ENCODE measurements around the gene RGL1. TPM values are rescaled to one million over a fixed set of nuclear protein-coding genes. Genes with fewer than 3 reads are reported as not detected.
"Not testable (repeated sequence)": the region's sequence is repeated elsewhere in the genome, so short reads cannot be mapped to it uniquely, and the experiment has no call there.

Gene RGL1
- total and polyA plus RNA-seq, 3 experiments from 2014 or later, result 0.97 to 3.3 (median 3.3) TPM

DNA sequence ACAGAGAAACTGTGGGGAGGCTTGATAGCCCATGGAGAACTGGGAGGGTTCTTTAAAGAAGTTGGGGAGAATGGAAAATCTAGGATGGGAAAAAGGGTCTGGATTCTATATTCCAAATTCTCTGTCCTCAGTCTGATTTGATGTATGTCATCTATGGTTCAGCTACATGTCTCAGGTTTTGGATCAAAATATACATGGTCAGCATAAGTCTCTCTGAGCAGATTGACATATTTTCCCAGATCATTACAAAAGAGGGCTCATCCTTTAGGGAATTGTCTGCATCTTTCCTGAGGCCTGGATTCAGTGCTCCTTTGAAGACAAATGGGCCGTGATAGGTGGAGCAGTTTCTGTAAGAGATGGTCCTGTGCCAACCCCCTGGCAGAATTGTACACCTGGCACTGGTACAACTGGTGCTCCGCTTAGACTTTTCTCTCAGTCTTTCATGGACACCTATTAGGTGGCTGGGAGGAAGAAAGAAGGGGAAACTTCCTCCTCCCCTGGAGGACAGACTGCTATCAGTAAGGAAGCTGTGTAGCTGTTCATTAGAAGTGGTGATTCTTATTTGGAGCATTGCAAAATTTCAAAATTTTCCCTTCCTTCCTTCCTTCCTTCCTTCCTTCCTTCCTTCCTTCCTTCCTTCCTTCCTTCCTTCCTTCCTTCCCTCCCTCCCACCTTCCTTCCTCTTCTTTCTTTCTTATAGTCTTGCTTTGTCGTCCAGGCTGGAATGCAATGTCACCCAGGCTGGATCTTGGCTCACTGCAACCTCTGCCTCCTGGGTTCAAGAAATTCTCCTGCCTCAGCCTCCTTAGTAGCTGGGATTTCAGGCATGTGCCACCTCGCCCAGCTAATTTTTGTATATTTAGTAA, 26.1 kb upstream of the RGL1 start:
- Histone ChIP-seq H3K4me1 (ENCODE audit: insufficient read depth, low read length) (no peaks in the 10 kb centered on the region), H3K9me3 (ENCODE audit: low read length) (no peaks in the 10 kb centered on the region), H3K27me3 (ENCODE audit: insufficient read depth, low read length, poor library complexity, severe bottlenecking) (no peaks in the 10 kb centered on the region), H3K4me3 (ENCODE audit: low read length) (no peak overlapping the region), H3K27ac (ENCODE audit: low read depth, low read length) (no peak overlapping the region), H3K36me3 (ENCODE audit: insufficient read depth, low read length) (no peaks in the 10 kb centered on the region)
- ChIA-PET POLR2A (no interaction called here), CTCF (no interaction called here)
- no peak overlapping the region for H3K4me3 Mint-ChIP-seq
- peaks cover 3 to 11% (median 8%) of the 10 kb centered on the region in 5 donors for H3K9me3 Mint-ChIP-seq
- peaks cover 0 to 5% (median 2%) of the 10 kb centered on the region in 3 donors for H3K36me3 Mint-ChIP-seq
- H3K4me1 Mint-ChIP-seq, result no peaks in the 10 kb centered on the region
- H3K27me3 Mint-ChIP-seq, result peaks cover 0 to 4% of the 10 kb centered on the region in 2 donors
- peak overlapping the region in 1 of 8 donors; percentile 48 for H3K27ac Mint-ChIP-seq
- no peak for DNase-seq

DNA sequence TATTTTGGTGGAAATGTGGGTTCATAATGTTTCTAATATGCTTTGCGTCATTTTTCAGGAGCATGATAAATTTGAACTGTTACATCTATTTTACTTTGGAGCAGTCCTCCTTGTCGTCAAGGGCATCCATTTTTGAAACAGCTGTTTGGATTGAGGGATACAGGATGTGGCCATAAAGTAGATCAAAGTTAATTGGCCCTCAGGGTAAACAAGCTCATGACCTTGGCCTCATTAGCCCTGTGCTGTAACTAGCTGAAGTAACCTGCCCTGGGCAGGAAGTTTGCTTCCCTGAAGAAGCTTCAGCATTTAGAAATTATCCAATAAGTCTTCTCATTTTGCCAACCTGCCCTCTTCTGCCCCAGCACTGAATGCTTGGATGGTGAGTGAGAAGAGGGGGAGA, 24.8 kb upstream of the RGL1 start:
- H3K4me1 ChIP-seq (ENCODE audit: insufficient read depth, low read length), result no peaks in the 10 kb centered on the region
- H3K27me3 Mint-ChIP-seq, result peaks cover 0 to under 1% of the 10 kb centered on the region in 2 donors
- no peak for DNase-seq
- H3K27ac ChIP-seq (ENCODE audit: low read depth, low read length), result no peak overlapping the region
- H3K9me3 Mint-ChIP-seq, result peaks cover 0 to 5% (median under 1%) of the 10 kb centered on the region in 5 donors
- H3K4me3 Mint-ChIP-seq, result no peak overlapping the region
- H3K27ac Mint-ChIP-seq, result no peak overlapping the region
- no peaks in the 10 kb centered on the region for H3K27me3 ChIP-seq (ENCODE audit: insufficient read depth, low read length, poor library complexity, severe bottlenecking)
- no peaks in the 10 kb centered on the region for H3K4me1 Mint-ChIP-seq
- H3K36me3 Mint-ChIP-seq, result no peaks in the 10 kb centered on the region
- ChIA-PET CTCF (no interaction called here), POLR2A (no interaction called here)
- no peak overlapping the region for H3K4me3 ChIP-seq (ENCODE audit: low read length)
- no peaks in the 10 kb centered on the region for H3K9me3 ChIP-seq (ENCODE audit: low read length)
- H3K36me3 ChIP-seq (ENCODE audit: insufficient read depth, low read length), result no peaks in the 10 kb centered on the region

DNA sequence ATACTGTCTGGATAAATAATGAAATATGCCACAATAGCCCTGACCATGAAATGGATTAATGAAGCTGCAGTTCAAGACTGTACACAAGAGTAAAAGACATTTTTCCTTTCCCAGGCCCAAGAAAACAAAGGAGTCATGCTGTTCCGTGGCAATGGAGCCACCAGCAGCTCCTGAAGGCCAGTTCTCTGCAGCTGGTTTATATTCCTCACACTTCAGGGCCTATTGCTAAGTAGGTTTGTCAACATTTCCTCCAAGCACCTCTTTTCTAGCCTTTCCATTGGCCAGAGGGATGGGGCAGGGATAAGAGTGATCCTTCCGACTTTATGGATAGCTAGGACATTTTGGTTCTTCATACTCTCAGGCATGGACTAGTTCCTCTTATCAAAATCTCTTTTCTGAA, 24.2 kb upstream of the RGL1 start:
- DNase-seq, result no peak
- POLR2A ChIA-PET, result no interaction called here
- H3K4me3 ChIP-seq (ENCODE audit: low read length), result no peak overlapping the region
- no peaks in the 10 kb centered on the region for H3K27me3 ChIP-seq (ENCODE audit: insufficient read depth, low read length, poor library complexity, severe bottlenecking)
- no peaks in the 10 kb centered on the region for H3K9me3 ChIP-seq (ENCODE audit: low read length)
- no peak overlapping the region for H3K4me3 Mint-ChIP-seq
- peaks cover 0 to 2% (median 0%) of the 10 kb centered on the region in 5 donors for H3K9me3 Mint-ChIP-seq
- H3K4me1 ChIP-seq (ENCODE audit: insufficient read depth, low read length), result no peaks in the 10 kb centered on the region
- no peaks in the 10 kb centered on the region for H3K27me3 Mint-ChIP-seq
- CTCF ChIA-PET, result no interaction called here
- H3K4me1 Mint-ChIP-seq, result no peaks in the 10 kb centered on the region
- no peaks in the 10 kb centered on the region for H3K36me3 Mint-ChIP-seq
- H3K36me3 ChIP-seq (ENCODE audit: insufficient read depth, low read length), result no peaks in the 10 kb centered on the region
- H3K27ac ChIP-seq (ENCODE audit: low read depth, low read length), result no peak overlapping the region
- H3K27ac Mint-ChIP-seq, result no peak overlapping the region

DNA sequence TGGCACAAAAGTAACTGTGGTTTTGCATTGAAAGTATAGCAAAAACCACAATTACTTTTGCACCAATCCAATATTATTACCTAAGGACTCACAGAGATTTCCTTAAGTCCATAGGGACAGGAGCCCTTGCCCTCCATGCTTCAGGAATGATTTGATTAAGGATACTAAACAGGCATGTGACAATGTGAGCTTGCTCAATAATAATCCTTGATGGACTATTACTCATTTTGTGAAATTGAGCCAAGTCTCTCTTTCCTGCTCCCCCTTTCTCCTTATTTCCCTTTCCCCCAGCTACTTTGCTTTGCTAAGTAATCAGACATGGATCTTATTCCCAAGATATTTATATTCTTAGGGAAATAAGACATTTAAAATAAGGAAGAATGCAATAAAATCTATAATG, 21.6 kb upstream of the RGL1 start:
- no peak for DNase-seq
- Histone ChIP-seq H3K9me3 (ENCODE audit: low read length) (no peaks in the 10 kb centered on the region), H3K4me1 (ENCODE audit: insufficient read depth, low read length) (no peaks in the 10 kb centered on the region), H3K27me3 (ENCODE audit: insufficient read depth, low read length, poor library complexity, severe bottlenecking) (no peaks in the 10 kb centered on the region), H3K36me3 (ENCODE audit: insufficient read depth, low read length) (no peaks in the 10 kb centered on the region), H3K4me3 (ENCODE audit: low read length) (no peak overlapping the region), H3K27ac (ENCODE audit: low read depth, low read length) (no peak overlapping the region)
- CTCF ChIA-PET, result interaction anchor here (1.0 kb wide), 1 partner anchor 128 kb away, joined by 3 read pairs; no protein-coding TSS in a partner anchor
- no peak overlapping the region for H3K27ac Mint-ChIP-seq
- H3K4me3 Mint-ChIP-seq, result no peak overlapping the region
- no peaks in the 10 kb centered on the region for H3K36me3 Mint-ChIP-seq
- POLR2A ChIA-PET, result no interaction called here
- no peaks in the 10 kb centered on the region for H3K27me3 Mint-ChIP-seq
- H3K9me3 Mint-ChIP-seq, result no peaks in the 10 kb centered on the region
- peaks cover 0 to 2% (median 0%) of the 10 kb centered on the region in 3 donors for H3K4me1 Mint-ChIP-seq

DNA sequence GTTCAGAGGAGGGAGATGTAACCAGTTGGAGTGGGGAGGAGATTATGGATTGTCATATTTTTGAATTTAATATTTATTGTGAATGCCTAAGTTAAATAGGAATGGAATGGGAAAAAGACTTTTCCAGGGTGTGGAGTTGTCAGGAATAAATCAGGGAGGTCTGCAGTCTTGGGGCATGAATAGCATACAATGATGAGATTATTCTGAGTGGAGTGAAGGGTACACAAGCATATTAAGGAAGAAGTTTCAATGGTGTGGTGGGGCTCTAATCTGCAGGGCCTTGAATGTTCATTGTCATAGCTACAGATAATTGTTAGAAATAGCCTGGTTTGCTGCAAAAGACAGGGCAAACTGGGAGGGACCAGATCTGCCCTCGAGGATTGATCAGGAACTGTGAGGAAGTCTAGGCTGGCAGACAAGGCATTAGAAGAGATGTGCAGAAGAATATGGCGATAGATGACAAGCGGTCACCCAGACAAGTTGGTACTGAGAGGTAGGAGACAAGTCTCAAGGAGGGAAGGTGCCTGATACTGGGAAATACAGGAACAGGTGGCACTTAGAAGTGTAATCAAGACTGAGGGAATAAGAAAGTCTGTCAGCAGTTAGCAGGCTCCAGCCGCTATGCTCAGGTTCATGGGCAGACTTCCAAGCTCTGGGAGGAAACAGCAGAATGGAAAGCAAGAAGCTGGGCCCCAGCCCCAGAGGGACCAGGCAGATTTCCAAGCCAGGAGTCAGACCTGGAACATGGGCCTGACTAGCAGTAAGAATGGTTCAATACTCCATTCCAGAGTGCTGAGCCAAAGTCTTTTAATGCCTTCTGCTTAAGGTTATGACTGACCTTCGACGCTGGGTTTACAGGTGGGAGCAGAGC, 20.9 kb upstream of the RGL1 start:
- no peak overlapping the region for H3K4me3 Mint-ChIP-seq
- ChIA-PET POLR2A (no interaction called here), CTCF (no interaction called here)
- DNase-seq, result no peak
- Histone ChIP-seq H3K9me3 (ENCODE audit: low read length) (no peaks in the 10 kb centered on the region), H3K36me3 (ENCODE audit: insufficient read depth, low read length) (no peaks in the 10 kb centered on the region), H3K4me1 (ENCODE audit: insufficient read depth, low read length) (no peaks in the 10 kb centered on the region), H3K4me3 (ENCODE audit: low read length) (no peak overlapping the region), H3K27me3 (ENCODE audit: insufficient read depth, low read length, poor library complexity, severe bottlenecking) (no peaks in the 10 kb centered on the region), H3K27ac (ENCODE audit: low read depth, low read length) (no peak overlapping the region)
- H3K4me1 Mint-ChIP-seq, result peaks cover 0 to 2% (median 0%) of the 10 kb centered on the region in 3 donors
- no peak overlapping the region for H3K27ac Mint-ChIP-seq
- no peaks in the 10 kb centered on the region for H3K9me3 Mint-ChIP-seq
- no peaks in the 10 kb centered on the region for H3K27me3 Mint-ChIP-seq
- H3K36me3 Mint-ChIP-seq, result no peaks in the 10 kb centered on the region

DNA sequence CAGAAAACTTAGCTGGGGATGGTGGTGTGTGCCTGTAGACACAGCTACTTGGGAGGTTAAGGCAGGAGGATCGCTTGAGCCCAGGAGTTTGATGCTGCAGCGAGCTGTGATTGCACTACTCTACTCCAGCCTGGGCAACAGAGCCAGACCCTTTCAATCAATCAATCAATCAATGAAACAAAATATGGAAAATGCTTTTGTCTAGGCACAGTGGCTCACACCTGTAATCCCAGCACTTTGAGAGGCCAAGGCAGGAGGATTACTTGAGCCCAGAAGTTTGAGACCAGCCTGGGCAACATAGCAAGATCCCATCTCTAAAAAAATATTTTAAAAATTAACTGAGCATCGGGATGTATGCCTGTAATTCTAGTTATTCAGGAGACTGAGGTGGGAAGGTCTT, 19.0 kb upstream of the RGL1 start:
- H3K9me3 Mint-ChIP-seq; CTCF ChIA-PET; H3K4me1 ChIP-seq (ENCODE audit: insufficient read depth, low read length); H3K27me3 Mint-ChIP-seq; H3K27me3 ChIP-seq (ENCODE audit: insufficient read depth, low read length, poor library complexity, severe bottlenecking); H3K4me1 Mint-ChIP-seq; DNase-seq; H3K36me3 ChIP-seq (ENCODE audit: insufficient read depth, low read length); H3K9me3 ChIP-seq (ENCODE audit: low read length); H3K4me3 Mint-ChIP-seq; H3K36me3 Mint-ChIP-seq; POLR2A ChIA-PET; H3K4me3 ChIP-seq (ENCODE audit: low read length); H3K27ac Mint-ChIP-seq; H3K27ac ChIP-seq (ENCODE audit: low read depth, low read length): not testable (repeated sequence)

DNA sequence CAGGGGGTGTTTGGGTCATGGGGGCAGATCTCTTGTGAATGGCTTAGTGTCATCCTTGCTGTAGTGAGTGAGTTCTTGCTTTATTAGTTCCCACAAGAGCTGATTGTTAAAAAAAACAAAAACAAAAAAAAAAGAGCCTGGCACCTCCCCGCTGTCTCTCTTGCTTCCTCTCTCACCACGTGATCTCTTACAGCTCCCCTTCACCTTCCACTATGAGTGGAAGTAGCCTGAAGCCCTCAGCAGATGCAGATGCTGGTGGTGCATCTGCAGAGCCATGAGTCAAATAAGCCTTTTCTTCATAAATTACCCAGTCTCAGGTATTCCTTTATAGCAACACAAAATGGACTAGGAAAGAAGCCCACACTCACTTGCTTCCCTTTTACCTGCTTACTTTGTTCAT, 17.2 kb upstream of the RGL1 start:
- H3K27ac ChIP-seq (ENCODE audit: low read depth, low read length), result no peak overlapping the region
- peaks cover 0 to 2% (median 0%) of the 10 kb centered on the region in 3 donors for H3K4me1 Mint-ChIP-seq
- DNase-seq, result no peak
- POLR2A ChIA-PET, result no interaction called here
- CTCF ChIA-PET, result no interaction called here
- H3K27me3 Mint-ChIP-seq, result peaks cover 0 to 2% of the 10 kb centered on the region in 2 donors
- no peaks in the 10 kb centered on the region for H3K36me3 ChIP-seq (ENCODE audit: insufficient read depth, low read length)
- no peaks in the 10 kb centered on the region for H3K4me1 ChIP-seq (ENCODE audit: insufficient read depth, low read length)
- no peak overlapping the region for H3K27ac Mint-ChIP-seq
- H3K9me3 ChIP-seq (ENCODE audit: low read length), result no peaks in the 10 kb centered on the region
- no peaks in the 10 kb centered on the region for H3K9me3 Mint-ChIP-seq
- no peaks in the 10 kb centered on the region for H3K36me3 Mint-ChIP-seq
- H3K27me3 ChIP-seq (ENCODE audit: insufficient read depth, low read length, poor library complexity, severe bottlenecking), result no peaks in the 10 kb centered on the region
- H3K4me3 ChIP-seq (ENCODE audit: low read length), result no peak overlapping the region
- no peak overlapping the region for H3K4me3 Mint-ChIP-seq

DNA sequence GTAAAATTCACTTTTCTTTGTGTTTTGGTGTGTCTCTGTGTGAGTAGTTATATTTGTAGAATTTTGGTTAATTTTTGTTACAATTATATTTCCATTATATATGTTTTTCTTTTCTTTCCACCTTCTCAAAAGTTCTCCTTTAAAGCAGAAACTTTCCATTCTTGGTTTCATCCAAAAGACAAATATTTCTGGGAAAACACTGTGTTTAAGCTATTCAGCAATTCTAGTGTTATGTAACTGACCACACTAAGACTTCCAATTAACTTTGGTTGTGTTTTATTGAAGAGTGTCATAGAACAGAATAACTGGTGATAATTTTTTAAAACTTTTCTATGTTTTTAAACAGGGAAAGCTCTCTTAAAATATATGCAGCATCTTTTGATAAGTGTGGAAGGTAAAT, 13.6 kb upstream of the RGL1 start:
- ChIA-PET POLR2A (no interaction called here), CTCF (no interaction called here)
- Histone ChIP-seq H3K4me1 (ENCODE audit: insufficient read depth, low read length) (no peaks in the 10 kb centered on the region), H3K27ac (ENCODE audit: low read depth, low read length) (no peak overlapping the region), H3K9me3 (ENCODE audit: low read length) (no peaks in the 10 kb centered on the region), H3K36me3 (ENCODE audit: insufficient read depth, low read length) (no peaks in the 10 kb centered on the region), H3K27me3 (ENCODE audit: insufficient read depth, low read length, poor library complexity, severe bottlenecking) (no peaks in the 10 kb centered on the region), H3K4me3 (ENCODE audit: low read length) (no peak overlapping the region)
- DNase-seq, result no peak
- Mint-ChIP-seq H3K4me1 (peaks cover 0 to 2% (median 0%) of the 10 kb centered on the region in 3 donors), H3K4me3 (no peak overlapping the region), H3K9me3 (no peaks in the 10 kb centered on the region), H3K27ac (no peak overlapping the region), H3K36me3 (no peaks in the 10 kb centered on the region), H3K27me3 (peaks cover 0 to 2% of the 10 kb centered on the region in 2 donors)
